Stimulated activated naive CD8-positive, alpha-beta T cell treated with anti-CD3 and anti-CD28 coated beads, Interleukin-15, Interleukin-2, amounts not matched to agents 100 ng/mL and 50 ng/mL, for 24 hours (primary cell): ENCODE results near the gene SHANK1.
"Not testable (repeated sequence)": the region's sequence is repeated elsewhere in the genome, so short reads cannot be mapped to it uniquely, and the experiment has no call there.

Experiments
- H3K27ac Mint-ChIP-seq: one replicate; pipeline ENCODE4 v1.8.0; 2021; ENCODE audit warnings: mild to moderate bottlenecking, mixed read lengths
- H3K27me3 Mint-ChIP-seq: one replicate; pipeline ENCODE4 v1.8.0; 2021; ENCODE audit warnings: mixed read lengths
- H3K36me3 Mint-ChIP-seq: one replicate; pipeline ENCODE4 v1.8.0; 2021; ENCODE audit warnings: low read depth, mixed read lengths
- H3K4me1 Mint-ChIP-seq: one replicate; pipeline ENCODE4 v1.8.0; 2021; ENCODE audit warnings: low read depth, mixed read lengths
- H3K4me3 Mint-ChIP-seq: one replicate; pipeline ENCODE4 v1.8.0; 2021; ENCODE audit warnings: mild to moderate bottlenecking, mixed read lengths
- H3K9me3 Mint-ChIP-seq: one replicate; pipeline ENCODE4 v1.8.0; 2021; ENCODE audit warnings: mixed read lengths

SHANK1 gene

GRCh38 chr19:50633359-50633758 lies 86.2 kb downstream of the SHANK1 start:
- Mint-ChIP-seq H3K36me3 (no peaks in the 10 kb centered on the region), H3K9me3 (peaks cover 14% of the 10 kb centered on the region), H3K4me1 (no peaks in the 10 kb centered on the region), H3K27ac (no peak overlapping the region), H3K27me3 (peaks cover 20% of the 10 kb centered on the region), H3K4me3 (no peak overlapping the region)

- Mint-ChIP-seq H3K4me3 (no peak overlapping the region), H3K4me1 (no peaks in the 10 kb centered on the region), H3K27ac (no peak overlapping the region), H3K27me3 (peaks cover 10% of the 10 kb centered on the region), H3K36me3 (no peaks in the 10 kb centered on the region), H3K9me3 (peaks cover 14% of the 10 kb centered on the region)
These were observed 87.3 kb downstream of the SHANK1 start for GRCh38 chr19:50632151-50632835.

- Mint-ChIP-seq H3K9me3 (peaks cover 10% of the 10 kb centered on the region), H3K27ac (no peak overlapping the region), H3K4me1 (no peaks in the 10 kb centered on the region), H3K4me3 (no peak overlapping the region), H3K36me3 (no peaks in the 10 kb centered on the region), H3K27me3 (peaks cover 7% of the 10 kb centered on the region)
These were observed 89.8 kb downstream of the SHANK1 start for GRCh38 chr19:50629801-50630200.

GRCh38 chr19:50629194-50629593 lies 90.4 kb downstream of the SHANK1 start:
- Mint-ChIP-seq H3K9me3 (peaks cover 9% of the 10 kb centered on the region), H3K4me3 (no peak overlapping the region), H3K4me1 (no peaks in the 10 kb centered on the region), H3K36me3 (no peaks in the 10 kb centered on the region), H3K27me3 (peaks cover 7% of the 10 kb centered on the region), H3K27ac (no peak overlapping the region)

GRCh38 chr19:50628551-50628950 lies 91.1 kb downstream of the SHANK1 start:
- Mint-ChIP-seq H3K27ac (no peak overlapping the region), H3K36me3 (no peaks in the 10 kb centered on the region), H3K27me3 (peaks cover 7% of the 10 kb centered on the region), H3K9me3 (peaks cover 4% of the 10 kb centered on the region), H3K4me3 (no peak overlapping the region), H3K4me1 (no peaks in the 10 kb centered on the region)

GRCh38 chr19:50628146-50628545 lies 91.5 kb downstream of the SHANK1 start:
- H3K4me1 Mint-ChIP-seq = no peaks in the 10 kb centered on the region
- no peak overlapping the region for H3K27ac Mint-ChIP-seq
- peaks cover 4% of the 10 kb centered on the region for H3K27me3 Mint-ChIP-seq
- no peaks in the 10 kb centered on the region for H3K36me3 Mint-ChIP-seq
- no peak overlapping the region for H3K4me3 Mint-ChIP-seq
- peaks cover under 1% of the 10 kb centered on the region for H3K9me3 Mint-ChIP-seq

- Mint-ChIP-seq H3K27ac (no peak overlapping the region), H3K36me3 (no peaks in the 10 kb centered on the region), H3K4me1 (no peaks in the 10 kb centered on the region), H3K9me3 (no peaks in the 10 kb centered on the region), H3K27me3 (peaks cover 4% of the 10 kb centered on the region), H3K4me3 (no peak overlapping the region)
These were observed 92.8 kb downstream of the SHANK1 start for GRCh38 chr19:50626795-50627194.

GRCh38 chr19:50626011-50626410 lies 93.6 kb downstream of the SHANK1 start:
- Mint-ChIP-seq H3K27ac (no peak overlapping the region), H3K27me3 (peaks cover 4% of the 10 kb centered on the region), H3K4me1 (no peaks in the 10 kb centered on the region), H3K36me3 (no peaks in the 10 kb centered on the region), H3K9me3 (no peaks in the 10 kb centered on the region), H3K4me3 (no peak overlapping the region)

- H3K9me3 Mint-ChIP-seq = no peaks in the 10 kb centered on the region
- no peaks in the 10 kb centered on the region for H3K36me3 Mint-ChIP-seq
- peaks cover 4% of the 10 kb centered on the region for H3K27me3 Mint-ChIP-seq
- H3K4me3 Mint-ChIP-seq = no peak overlapping the region
- no peaks in the 10 kb centered on the region for H3K4me1 Mint-ChIP-seq
- H3K27ac Mint-ChIP-seq = no peak overlapping the region
These were observed 94.5 kb downstream of the SHANK1 start for GRCh38 chr19:50624949-50625600.

- H3K36me3 Mint-ChIP-seq, H3K4me3 Mint-ChIP-seq, H3K9me3 Mint-ChIP-seq, H3K27ac Mint-ChIP-seq, H3K27me3 Mint-ChIP-seq, H3K4me1 Mint-ChIP-seq: not testable (repeated sequence)
These were observed 99.2 kb downstream of the SHANK1 start for GRCh38 chr19:50620394-50620906.

- not testable (repeated sequence) for H3K36me3 Mint-ChIP-seq, H3K4me3 Mint-ChIP-seq, H3K27me3 Mint-ChIP-seq, H3K4me1 Mint-ChIP-seq, H3K27ac Mint-ChIP-seq, H3K9me3 Mint-ChIP-seq
These were observed 100.4 kb downstream of the SHANK1 start for GRCh38 chr19:50619184-50619583.

GRCh38 chr19:50618379-50618778 lies 101.2 kb downstream of the SHANK1 start:
- H3K9me3 Mint-ChIP-seq, H3K27ac Mint-ChIP-seq, H3K4me1 Mint-ChIP-seq, H3K36me3 Mint-ChIP-seq, H3K4me3 Mint-ChIP-seq, H3K27me3 Mint-ChIP-seq: not testable (repeated sequence)

- H3K4me3 Mint-ChIP-seq, H3K4me1 Mint-ChIP-seq, H3K36me3 Mint-ChIP-seq, H3K27ac Mint-ChIP-seq, H3K9me3 Mint-ChIP-seq: not testable (repeated sequence)
- peaks cover 18% of the 10 kb centered on the region for H3K27me3 Mint-ChIP-seq
These were observed 106.8 kb downstream of the SHANK1 start for GRCh38 chr19:50612504-50613404.
